Stimulated activated CD4-positive, alpha-beta T cell treated with anti-CD3 and anti-CD28 coated beads, Interleukin-1b, Interleukin-23, amount 100 ng/mL, for 24 hours (primary cell): Measurements from ENCODE around the gene APBA2.
A peak's percentile ranks its signal among the peaks of the same experiment; 100 is the strongest.
"Not testable (repeated sequence)": the region's sequence is repeated elsewhere in the genome, so short reads cannot be mapped to it uniquely, and the experiment has no call there.

Source experiments
- DNase-seq, 4 experiments: peaks; one replicate each; pipeline ENCODE4 v3.0.0-alpha.2; 2020; ENCODE audit warnings: low read depth in 4 of 4, low spot score in 1 of 4

APBA2 gene

GRCh38 chr15:29032751-29033150 lies 147.0 kb downstream of the APBA2 start:
- no peak for DNase-seq

GRCh38 chr15:29034151-29034550 lies 148.4 kb downstream of the APBA2 start:
- no peak for DNase-seq

- DNase-seq = no peak
These were observed 149.0 kb downstream of the APBA2 start for GRCh38 chr15:29034593-29035335.

GRCh38 chr15:29035336-29036285 lies 149.8 kb downstream of the APBA2 start:
- DNase-seq = no peak

- DNase-seq = no peak
These were observed 152.4 kb downstream of the APBA2 start for GRCh38 chr15:29037997-29038705.

- no peak for DNase-seq
These were observed 153.9 kb downstream of the APBA2 start for GRCh38 chr15:29039466-29040369.

GRCh38 chr15:29040370-29040751 lies 154.6 kb downstream of the APBA2 start:
- no peak for DNase-seq

- no peak for DNase-seq
These were observed 158.1 kb downstream of the APBA2 start for GRCh38 chr15:29043736-29044502.

- DNase-seq = no peak
These were observed 158.7 kb downstream of the APBA2 start for GRCh38 chr15:29044503-29044901.

GRCh38 chr15:29045161-29045560 lies 159.4 kb downstream of the APBA2 start:
- not testable (repeated sequence) for DNase-seq

GRCh38 chr15:29045717-29046116 lies 159.9 kb downstream of the APBA2 start:
- DNase-seq = peak in 1 of 4 experiments; percentile 22

- DNase-seq = no peak
These were observed 160.6 kb downstream of the APBA2 start for GRCh38 chr15:29046281-29046810.

GRCh38 chr15:29046977-29047376 lies 161.2 kb downstream of the APBA2 start:
- DNase-seq = no peak

- no peak for DNase-seq
These were observed 162.2 kb downstream of the APBA2 start for GRCh38 chr15:29048011-29048410.

GRCh38 chr15:29050870-29051269 lies 165.1 kb downstream of the APBA2 start:
- no peak for DNase-seq

- DNase-seq = no peak
These were observed 165.6 kb downstream of the APBA2 start for GRCh38 chr15:29051422-29051821.

GRCh38 chr15:29053006-29053405 lies 167.2 kb downstream of the APBA2 start:
- DNase-seq = no peak

- no peak for DNase-seq
These were observed 167.9 kb downstream of the APBA2 start for GRCh38 chr15:29053661-29054131.
